Activated B cell treated with CpG ODN at 0.5 μM for 24 hours (primary cell): Measurements from ENCODE around the gene FARS2. TPM values are rescaled to one million over a fixed set of nuclear protein-coding genes. Genes with fewer than 3 reads are reported as not detected.

Source experiments
- ATAC-seq: fragments of 200-7000 bp; cut with Tn5 transposase; one replicate; pipeline ENCODE4 v1.10.0; 2021; ENCODE audit warnings: low read depth, mild to moderate bottlenecking, moderate library complexity
- CTCF ChIA-PET: fragments of 350-600 bp; sonication (Branson Sonifier 250); formaldehyde crosslinking; loops from one replicate; lab custom pipeline; 2021; ENCODE audit warnings: antibody characterized with exemption; lab: Charles Lee
- POLR2A ChIA-PET: fragments of 350-600 bp; sonication (Branson Sonifier 250); formaldehyde crosslinking; loops from one replicate; lab custom pipeline; 2021; ENCODE audit warnings: antibody characterized with exemption; lab: Charles Lee
- DNase-seq: peaks from one replicate; pipeline ENCODE4 v3.0.0; 2022
- H3K27ac Mint-ChIP-seq: one replicate; pipeline ENCODE4 v1.8.0; 2020; ENCODE audit warnings: mixed read lengths
- H3K27me3 Mint-ChIP-seq: one replicate; pipeline ENCODE4 v1.8.0; 2021; ENCODE audit warnings: mixed read lengths
- H3K36me3 Mint-ChIP-seq: one replicate; pipeline ENCODE4 v1.8.0; 2021; ENCODE audit warnings: low read depth, mixed read lengths
- H3K4me1 Mint-ChIP-seq: one replicate; pipeline ENCODE4 v1.8.0; 2021; ENCODE audit warnings: mixed read lengths
- H3K4me3 Mint-ChIP-seq: one replicate; pipeline ENCODE4 v1.8.0; 2020; ENCODE audit warnings: mild to moderate bottlenecking, mixed read lengths
- H3K9me3 Mint-ChIP-seq: one replicate; pipeline ENCODE4 v1.8.0; 2020; ENCODE audit warnings: mixed read lengths
- CTCF ChIP-seq: fragments of 200-600 bp; IDR thresholded peaks from one replicate; pipeline ENCODE4 v1.8.0; 2022; ENCODE audit warnings: antibody characterized with exemption, mild to moderate bottlenecking
- intact Hi-C: fragments of 100-400 bp; cut with micrococcal nuclease; formaldehyde crosslinking; loops from one replicate; pipeline ENCODE4 v1.15.1; 2024
- total RNA-seq: library from RNA; stranded (reverse); gene quantifications from 2 replicates; pipeline ENCODE4 v1.2.3, GENCODE V29; 2022

The FARS2 gene
- total RNA-seq, 1 donor from 2014 or later: 32.7 TPM

- ATAC-seq (no peak), DNase-seq (no peak)
- H3K36me3 Mint-ChIP-seq: peaks cover 21% of the 10 kb centered on the region
- H3K27me3 Mint-ChIP-seq: no peaks in the 10 kb centered on the region
- no peaks in the 10 kb centered on the region for H3K9me3 Mint-ChIP-seq
- no peaks in the 10 kb centered on the region for H3K4me1 Mint-ChIP-seq
- no peak overlapping the region for H3K4me3 Mint-ChIP-seq
- no peak overlapping the region for H3K27ac Mint-ChIP-seq
- intact Hi-C loops: no loop called here
- POLR2A ChIA-PET: no interaction called here
- CTCF ChIA-PET: no interaction called here
- no peak for TF ChIP-seq CTCF
These were observed 150.7 kb downstream of the FARS2 start for GRCh38 chr6:5412017-5412416.

GRCh38 chr6:5412663-5413062 lies 151.3 kb downstream of the FARS2 start:
- ChIA-PET POLR2A (no interaction called here), CTCF (interaction anchor here (1.2 kb wide), 1 partner anchor 9 kb away, joined by 4 read pairs; no protein-coding TSS in a partner anchor)
- DNase-seq (no peak), ATAC-seq (no peak)
- no peaks in the 10 kb centered on the region for H3K27me3 Mint-ChIP-seq
- peaks cover 25% of the 10 kb centered on the region for H3K36me3 Mint-ChIP-seq
- intact Hi-C loops: no loop called here
- peaks cover 3% of the 10 kb centered on the region for H3K9me3 Mint-ChIP-seq
- no peak overlapping the region for H3K4me3 Mint-ChIP-seq
- no peak for TF ChIP-seq CTCF
- H3K27ac Mint-ChIP-seq: no peak overlapping the region
- no peaks in the 10 kb centered on the region for H3K4me1 Mint-ChIP-seq

GRCh38 chr6:5416250-5416649 lies 154.9 kb downstream of the FARS2 start:
- CTCF ChIA-PET: no interaction called here
- ATAC-seq (no peak), DNase-seq (no peak)
- Mint-ChIP-seq H3K4me1 (no peaks in the 10 kb centered on the region), H3K27me3 (no peaks in the 10 kb centered on the region), H3K36me3 (peaks cover 14% of the 10 kb centered on the region), H3K27ac (no peak overlapping the region), H3K9me3 (peaks cover 6% of the 10 kb centered on the region), H3K4me3 (no peak overlapping the region)
- no peak for TF ChIP-seq CTCF
- POLR2A ChIA-PET: no interaction called here
- intact Hi-C loops: no loop called here

GRCh38 chr6:5422321-5422915 lies 161.1 kb downstream of the FARS2 start:
- TF ChIP-seq CTCF: no peak
- CTCF ChIA-PET: interaction anchor here (1.2 to 1.3 kb wide), 2 partner anchors 9 to 635 kb away, joined by 4 read pairs; no protein-coding TSS in a partner anchor
- POLR2A ChIA-PET: interaction anchor here (0.5 to 0.6 kb wide), 3 partner anchors 8 to 647 kb away, joined by 3 to 7 read pairs (median 6); no protein-coding TSS in a partner anchor
- Mint-ChIP-seq H3K9me3 (peaks cover 5% of the 10 kb centered on the region), H3K27ac (no peak overlapping the region), H3K36me3 (peaks cover 12% of the 10 kb centered on the region), H3K4me1 (peaks cover 11% of the 10 kb centered on the region), H3K4me3 (no peak overlapping the region), H3K27me3 (no peaks in the 10 kb centered on the region)
- intact Hi-C loops: no loop called here
- DNase-seq (no peak), ATAC-seq (no peak)

- H3K36me3 Mint-ChIP-seq: peaks cover 7% of the 10 kb centered on the region
- TF ChIP-seq CTCF: no peak
- H3K27me3 Mint-ChIP-seq: no peaks in the 10 kb centered on the region
- no peak for ATAC-seq
- no peak overlapping the region for H3K4me3 Mint-ChIP-seq
- no peak for DNase-seq
- ChIA-PET POLR2A (no interaction called here), CTCF (interaction anchor here (1.3 kb wide), 1 partner anchor 634 kb away, joined by 4 read pairs; no protein-coding TSS in a partner anchor)
- intact Hi-C loops: no loop called here
- H3K9me3 Mint-ChIP-seq: no peaks in the 10 kb centered on the region
- peaks cover 13% of the 10 kb centered on the region for H3K4me1 Mint-ChIP-seq
- H3K27ac Mint-ChIP-seq: no peak overlapping the region
These were observed 161.9 kb downstream of the FARS2 start for GRCh38 chr6:5423251-5423650.
